SK-N-SH treated with all-trans-retinoic acid at 6 μM for 48 hours (cell line): ENCODE measurements around the gene SLC38A2.

ENCODE experiments used
- CREB5 ChIP-seq: fragments of 250-450 bp; sonication (Bioruptor Pico); IDR thresholded peaks from 2 replicates; pipeline ENCODE4 v1.5.1; 2020; ENCODE audit warnings: low read depth, mild to moderate bottlenecking, moderate library complexity
- CSDC2 ChIP-seq: fragments of 250-450 bp; sonication (Bioruptor Pico); IDR thresholded peaks from 2 replicates; pipeline ENCODE4 v1.5.0; 2020; ENCODE audit warnings: mild to moderate bottlenecking, moderate library complexity
- OSR1 ChIP-seq: fragments of 250-450 bp; sonication (Bioruptor Pico); IDR thresholded peaks from 2 replicates; pipeline ENCODE4 v1.8.0; 2022; ENCODE audit warnings: moderate library complexity, mild to moderate bottlenecking, inconsistent platforms
- PATZ1 ChIP-seq: fragments of 250-450 bp; sonication (Bioruptor Pico); IDR thresholded peaks from 2 replicates; pipeline ENCODE4 v1.8.0; 2020; ENCODE audit warnings: mild to moderate bottlenecking, moderate library complexity, borderline replicate concordance
- PPARA ChIP-seq: fragments of 250-450 bp; sonication (Bioruptor Pico); IDR thresholded peaks from 2 replicates; pipeline ENCODE4 v1.5.0; 2020; ENCODE audit warnings: mild to moderate bottlenecking, borderline replicate concordance
- RARB ChIP-seq: fragments of 250-450 bp; sonication (Bioruptor Pico); IDR thresholded peaks from 2 replicates; pipeline ENCODE4 v1.8.0; 2021; ENCODE audit warnings: mild to moderate bottlenecking, moderate library complexity
- TOX ChIP-seq: fragments of 250-450 bp; sonication (Bioruptor Pico); IDR thresholded peaks from 2 replicates; pipeline ENCODE4 v1.8.0; 2021; ENCODE audit warnings: mild to moderate bottlenecking, moderate library complexity, borderline replicate concordance
- ZFP3 ChIP-seq: fragments of 250-450 bp; sonication (Bioruptor Pico); IDR thresholded peaks from 2 replicates; pipeline ENCODE4 v1.5.0; 2020; ENCODE audit warnings: mild to moderate bottlenecking, moderate library complexity
- ZNF565 ChIP-seq: fragments of 450-650 bp; formaldehyde crosslinking; conservative IDR thresholded peaks from 2 replicates; pipeline ENCODE4 v1.5.0; 2020; ENCODE audit warnings: low read depth, mild to moderate bottlenecking, moderate library complexity
- ZNF70 ChIP-seq: fragments of 450-650 bp; formaldehyde crosslinking; IDR thresholded peaks from 2 replicates; pipeline ENCODE4 v1.5.0; 2020; ENCODE audit warnings: mild to moderate bottlenecking, moderate library complexity
- ZNF8 ChIP-seq: fragments of 450-650 bp; formaldehyde crosslinking; IDR thresholded peaks from 2 replicates; pipeline ENCODE4 v1.5.0; 2020; ENCODE audit warnings: mild to moderate bottlenecking, moderate library complexity

- TF ChIP-seq CSDC2 (CRISPR knock-in tag) (no peak), CREB5 (CRISPR knock-in tag) (no peak), PATZ1 (no peak), TOX (CRISPR knock-in tag) (no peak), PPARA (CRISPR knock-in tag) (no peak), ZNF70 (CRISPR knock-in tag) (no peak), ZNF8 (CRISPR knock-in tag) (no peak), OSR1 (CRISPR knock-in tag) (no peak), ZFP3 (CRISPR knock-in tag) (no peak), RARB (no peak), ZNF565 (no peak)
Observed at GRCh38 chr12:46364777-46365580, 7.6 kb downstream of the SLC38A2 start.
